IMR-90 (cell line): ENCODE measurements around the gene CYTH1.

Source experiments
- POLR2A ChIP-seq: IDR thresholded peaks from 2 replicates; pipeline ENCODE4 v1.6.1; 2012; ENCODE audit warnings: mild to moderate bottlenecking, low read depth, low read length
- SMC3 ChIP-seq: fragments of 150-350 bp; IDR thresholded peaks from 2 replicates; pipeline ENCODE4 v1.6.1; 2016; ENCODE audit warnings: low read depth, mild to moderate bottlenecking, antibody characterized with exemption, low read length, moderate library complexity
- TF ChIP-seq, protein P1 (sequence below): conservative IDR thresholded peaks from 2 replicates; pipeline ENCODE4 v1.5.1; 2012; ENCODE audit warnings: mild to moderate bottlenecking, low read depth, low read length, improper control_type of control experiment
- TF ChIP-seq, protein P2 (sequence below): fragments of 150-350 bp; IDR thresholded peaks from 2 replicates; pipeline ENCODE4 v1.6.1; 2016; ENCODE audit warnings: low read depth, mild to moderate bottlenecking, low read length, moderate library complexity, borderline replicate concordance

DNA sequence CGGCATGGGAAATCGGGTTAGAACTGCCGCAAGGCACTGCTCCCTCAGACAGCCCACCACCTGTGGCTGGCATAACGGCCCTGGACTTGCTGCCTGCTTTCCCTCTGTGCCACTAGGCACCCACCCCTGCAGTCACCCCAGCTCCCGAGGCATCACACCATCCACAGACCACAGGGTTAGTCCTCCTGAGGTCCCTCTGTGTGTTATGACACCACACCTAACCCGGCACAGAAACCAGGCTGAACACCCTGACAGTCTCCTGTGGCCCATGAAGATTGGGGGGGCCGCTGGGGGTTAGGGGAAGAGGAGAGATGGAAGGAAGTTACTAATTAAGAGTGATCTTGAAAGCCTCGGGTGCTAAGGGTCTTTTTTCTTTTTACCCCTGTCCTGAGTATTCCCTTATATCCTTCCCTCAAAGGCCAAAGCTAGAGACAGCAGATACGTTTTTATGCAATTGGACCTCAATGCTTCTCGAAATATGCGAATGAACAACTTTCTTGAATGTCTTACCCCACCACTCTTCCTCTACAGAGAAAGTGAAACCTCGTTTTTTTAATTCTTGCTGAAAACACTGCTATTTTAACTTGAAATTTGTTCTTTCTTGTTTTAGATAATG lies 7.0 kb downstream of the CYTH1 start:
- TF ChIP-seq POLR2A: no peak
- TF ChIP-seq, protein P1, sequence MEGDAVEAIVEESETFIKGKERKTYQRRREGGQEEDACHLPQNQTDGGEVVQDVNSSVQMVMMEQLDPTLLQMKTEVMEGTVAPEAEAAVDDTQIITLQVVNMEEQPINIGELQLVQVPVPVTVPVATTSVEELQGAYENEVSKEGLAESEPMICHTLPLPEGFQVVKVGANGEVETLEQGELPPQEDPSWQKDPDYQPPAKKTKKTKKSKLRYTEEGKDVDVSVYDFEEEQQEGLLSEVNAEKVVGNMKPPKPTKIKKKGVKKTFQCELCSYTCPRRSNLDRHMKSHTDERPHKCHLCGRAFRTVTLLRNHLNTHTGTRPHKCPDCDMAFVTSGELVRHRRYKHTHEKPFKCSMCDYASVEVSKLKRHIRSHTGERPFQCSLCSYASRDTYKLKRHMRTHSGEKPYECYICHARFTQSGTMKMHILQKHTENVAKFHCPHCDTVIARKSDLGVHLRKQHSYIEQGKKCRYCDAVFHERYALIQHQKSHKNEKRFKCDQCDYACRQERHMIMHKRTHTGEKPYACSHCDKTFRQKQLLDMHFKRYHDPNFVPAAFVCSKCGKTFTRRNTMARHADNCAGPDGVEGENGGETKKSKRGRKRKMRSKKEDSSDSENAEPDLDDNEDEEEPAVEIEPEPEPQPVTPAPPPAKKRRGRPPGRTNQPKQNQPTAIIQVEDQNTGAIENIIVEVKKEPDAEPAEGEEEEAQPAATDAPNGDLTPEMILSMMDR: no peak
- TF ChIP-seq, protein P2, sequence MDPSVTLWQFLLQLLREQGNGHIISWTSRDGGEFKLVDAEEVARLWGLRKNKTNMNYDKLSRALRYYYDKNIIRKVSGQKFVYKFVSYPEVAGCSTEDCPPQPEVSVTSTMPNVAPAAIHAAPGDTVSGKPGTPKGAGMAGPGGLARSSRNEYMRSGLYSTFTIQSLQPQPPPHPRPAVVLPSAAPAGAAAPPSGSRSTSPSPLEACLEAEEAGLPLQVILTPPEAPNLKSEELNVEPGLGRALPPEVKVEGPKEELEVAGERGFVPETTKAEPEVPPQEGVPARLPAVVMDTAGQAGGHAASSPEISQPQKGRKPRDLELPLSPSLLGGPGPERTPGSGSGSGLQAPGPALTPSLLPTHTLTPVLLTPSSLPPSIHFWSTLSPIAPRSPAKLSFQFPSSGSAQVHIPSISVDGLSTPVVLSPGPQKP: no peak
- TF ChIP-seq SMC3: no peak
